Vagina (tissue), 2 donors: Measurements from ENCODE around the gene UBR4.

Experiments
- CTCF ChIP-seq, 3 experiments: fragments of 450-650 bp in 2 of 3; fragments of 200-600 bp in 1 of 3; sonication (generic) in 1 of 3; IDR thresholded peaks; one replicate each; pipeline ENCODE4 v1.5.1; 2017 to 2019; ENCODE audit warnings: antibody characterized with exemption in 3 of 3, mild to moderate bottlenecking in 2 of 3, moderate library complexity in 2 of 3
- POLR2AphosphoS5 ChIP-seq, 2 donors: sonication (generic); formaldehyde crosslinking; IDR thresholded peaks; one replicate each; pipeline ENCODE4 v1.9.0; 2017; ENCODE audit warnings: antibody characterized with exemption in 2 of 2, mild to moderate bottlenecking in 2 of 2, low read depth in 1 of 2; ENCODE audit not compliant: insufficient read depth in 1 of 2

GRCh38 chr1:19196331-19196730 is 13.7 kb downstream of the UBR4 start:
- TF ChIP-seq CTCF (IDR thresholded peaks at IDR 0.05) (no peak), POLR2AphosphoS5 (IDR thresholded peaks at IDR 0.05; ENCODE audit: insufficient read depth in 1 of 2, low read depth in 1 of 2) (no peak)
